ENCODE results near the gene ADAM23.
"Not testable (repeated sequence)": the region's sequence is repeated elsewhere in the genome, so short reads cannot be mapped to it uniquely, and the experiment has no call there.

The ADAM23 gene, protein sequence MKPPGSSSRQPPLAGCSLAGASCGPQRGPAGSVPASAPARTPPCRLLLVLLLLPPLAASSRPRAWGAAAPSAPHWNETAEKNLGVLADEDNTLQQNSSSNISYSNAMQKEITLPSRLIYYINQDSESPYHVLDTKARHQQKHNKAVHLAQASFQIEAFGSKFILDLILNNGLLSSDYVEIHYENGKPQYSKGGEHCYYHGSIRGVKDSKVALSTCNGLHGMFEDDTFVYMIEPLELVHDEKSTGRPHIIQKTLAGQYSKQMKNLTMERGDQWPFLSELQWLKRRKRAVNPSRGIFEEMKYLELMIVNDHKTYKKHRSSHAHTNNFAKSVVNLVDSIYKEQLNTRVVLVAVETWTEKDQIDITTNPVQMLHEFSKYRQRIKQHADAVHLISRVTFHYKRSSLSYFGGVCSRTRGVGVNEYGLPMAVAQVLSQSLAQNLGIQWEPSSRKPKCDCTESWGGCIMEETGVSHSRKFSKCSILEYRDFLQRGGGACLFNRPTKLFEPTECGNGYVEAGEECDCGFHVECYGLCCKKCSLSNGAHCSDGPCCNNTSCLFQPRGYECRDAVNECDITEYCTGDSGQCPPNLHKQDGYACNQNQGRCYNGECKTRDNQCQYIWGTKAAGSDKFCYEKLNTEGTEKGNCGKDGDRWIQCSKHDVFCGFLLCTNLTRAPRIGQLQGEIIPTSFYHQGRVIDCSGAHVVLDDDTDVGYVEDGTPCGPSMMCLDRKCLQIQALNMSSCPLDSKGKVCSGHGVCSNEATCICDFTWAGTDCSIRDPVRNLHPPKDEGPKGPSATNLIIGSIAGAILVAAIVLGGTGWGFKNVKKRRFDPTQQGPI

DNA sequence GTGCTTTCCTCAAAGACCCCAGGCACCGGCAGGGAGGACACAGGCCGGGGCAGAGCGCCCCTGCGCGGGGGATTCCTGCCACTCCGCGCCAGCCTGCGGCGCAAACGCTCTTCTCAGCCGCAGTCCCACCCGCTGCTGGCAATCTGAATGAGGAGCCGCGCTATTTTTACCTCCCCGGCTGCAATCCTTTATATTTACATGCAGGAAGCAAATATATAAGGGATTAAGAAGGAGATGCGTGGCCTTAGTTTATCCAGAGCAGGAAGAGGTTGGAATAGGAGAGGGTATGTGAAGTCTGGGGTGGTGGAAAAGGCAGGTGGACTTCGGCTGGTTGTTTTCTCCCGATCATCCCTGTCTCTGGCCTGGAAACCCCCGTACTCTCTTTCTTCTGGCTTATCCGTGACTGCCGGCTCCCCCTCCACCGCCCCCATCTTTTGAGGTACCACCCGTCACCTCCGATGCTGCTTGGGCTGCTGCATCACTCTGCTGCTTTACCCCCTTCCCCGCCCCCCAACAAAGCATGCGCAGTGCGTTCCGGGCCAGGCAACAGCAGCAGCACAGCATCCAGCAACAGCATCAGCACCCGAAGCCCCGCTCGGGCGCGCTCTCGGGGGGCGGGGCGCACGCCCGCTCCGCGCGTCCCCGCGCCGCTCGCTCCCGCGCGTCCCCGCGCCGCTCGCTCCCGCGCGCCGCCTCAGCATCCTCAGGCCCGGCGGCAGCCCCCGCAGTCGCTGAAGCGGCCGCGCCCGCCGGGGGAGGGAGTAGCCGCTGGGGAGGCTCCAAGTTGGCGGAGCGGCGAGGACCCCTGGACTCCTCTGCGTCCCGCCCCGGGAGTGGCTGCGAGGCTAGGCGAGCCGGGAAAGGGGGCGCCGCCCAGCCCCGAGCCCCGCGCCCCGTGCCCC, at the start of gene ADAM23:
Gene ADAM23, plus strand, starts transcription at position 700 of the 902 bp plus-strand sequence. CDS start 335 bp downstream, outside the sequence.
- no peak for DNase-seq

DNA sequence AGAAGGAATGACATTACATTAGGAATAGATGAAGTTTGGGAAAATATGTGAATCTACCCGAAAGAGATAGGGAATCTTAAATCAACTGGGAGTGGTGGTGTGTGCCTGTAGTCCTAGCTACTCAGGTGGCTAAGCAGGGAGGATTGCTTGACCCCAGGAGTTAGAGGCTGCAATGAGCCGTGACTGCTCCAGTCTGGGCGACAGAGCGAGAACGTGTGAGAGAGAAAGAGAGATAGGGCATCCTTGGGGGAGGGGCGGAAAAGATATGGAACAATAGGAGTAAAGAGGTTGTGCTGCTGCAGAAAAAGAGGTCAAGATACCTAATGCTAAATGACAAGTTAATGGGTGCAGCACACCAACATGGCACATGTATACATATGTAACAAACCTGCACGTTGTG, 47.1 kb upstream of the ADAM23 start:
- DNase-seq = no peak

DNA sequence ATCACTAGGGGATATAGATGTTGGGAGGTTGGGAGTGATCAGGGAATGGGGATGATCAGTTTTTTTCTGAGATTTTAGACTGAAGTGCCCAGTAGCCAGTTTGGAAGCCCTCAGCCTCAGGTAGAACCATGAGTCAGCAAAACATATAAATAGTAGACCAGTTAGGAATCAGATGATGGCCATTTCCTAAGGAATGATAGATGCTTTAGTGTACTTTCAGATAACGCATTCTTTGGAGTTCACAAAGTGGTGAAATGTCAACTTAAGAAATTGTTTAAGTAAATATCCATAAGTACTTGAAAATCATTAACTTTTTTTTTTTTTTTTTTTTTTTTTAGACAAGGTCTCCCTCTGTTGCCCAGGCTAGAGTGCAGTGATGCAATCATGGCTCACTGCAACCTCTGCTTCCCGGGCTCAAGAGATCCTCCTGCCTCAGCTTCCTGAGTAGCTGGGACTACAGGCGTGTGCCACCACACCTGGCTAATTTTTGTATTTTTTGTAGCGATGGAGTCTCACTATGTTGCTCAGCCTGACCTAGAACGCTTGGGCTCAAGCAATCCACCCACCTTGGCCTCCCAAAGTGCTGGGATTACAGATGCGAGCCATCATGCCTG, 40.3 kb upstream of the ADAM23 start:
- DNase-seq = not testable (repeated sequence)

DNA sequence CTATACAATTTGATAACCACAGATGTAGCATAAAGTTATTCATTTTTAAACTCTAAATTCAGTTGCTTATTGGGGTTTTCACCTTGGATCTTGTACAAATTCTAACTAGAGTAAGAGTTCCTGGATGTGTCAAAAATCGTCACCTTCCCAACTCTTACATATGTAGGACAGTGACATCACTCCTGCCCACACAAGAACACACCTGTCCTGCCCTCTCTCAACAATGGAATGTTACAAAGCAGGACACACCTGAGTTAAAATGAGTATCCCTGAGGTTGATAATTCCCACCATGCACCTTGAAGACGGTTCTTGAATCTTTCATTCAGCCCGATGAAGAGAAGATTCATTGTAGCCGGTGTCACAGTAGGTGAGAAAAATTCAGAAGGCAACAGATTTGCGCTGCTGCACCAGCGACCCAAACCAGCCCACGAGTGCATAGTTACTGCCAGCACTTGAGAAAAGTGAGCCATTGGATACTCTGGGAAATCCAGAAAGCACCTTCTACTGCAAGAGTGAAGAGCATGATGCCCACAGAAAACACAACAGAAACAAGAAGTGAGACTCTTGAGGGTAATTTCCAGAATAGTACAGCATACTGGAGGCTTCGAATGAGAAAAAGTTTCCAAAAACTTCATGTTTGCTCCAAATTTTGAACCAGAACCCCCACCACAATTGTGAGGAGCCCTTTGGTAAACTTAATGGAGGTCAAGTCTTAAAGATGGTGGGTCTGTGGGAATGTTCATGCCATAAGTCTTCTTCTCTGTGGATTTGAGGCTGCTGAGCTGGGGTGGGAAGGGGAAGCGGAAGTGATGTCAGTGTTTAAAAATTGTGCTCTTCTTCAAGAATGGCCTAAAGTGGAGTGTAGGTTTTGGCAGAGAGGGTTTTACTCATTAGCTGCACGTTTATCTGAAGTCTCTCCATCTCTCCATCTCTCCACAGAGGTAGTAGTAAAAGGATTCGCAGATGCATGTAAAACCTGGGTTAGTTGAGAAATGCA, 34.7 kb upstream of the ADAM23 start:
- no peak for DNase-seq

DNA sequence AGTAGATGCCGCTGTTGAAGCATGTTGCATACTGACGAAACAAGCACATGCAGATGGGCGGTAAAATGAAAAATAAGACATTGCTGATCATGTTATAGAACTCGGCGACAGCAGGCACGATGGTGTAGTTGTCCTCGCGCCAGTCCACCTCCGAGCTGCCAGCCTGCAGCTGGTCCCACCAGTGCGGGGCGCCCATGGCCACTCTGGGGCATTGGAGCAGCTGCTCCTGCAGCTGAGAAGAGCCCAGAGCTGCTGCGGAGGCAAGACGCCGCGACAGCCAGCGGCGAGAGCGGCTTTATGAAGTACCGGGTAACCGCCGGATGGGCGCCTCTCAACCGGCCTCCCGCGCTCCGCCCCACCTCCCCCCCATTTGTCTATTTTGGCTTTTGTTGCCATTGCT, 32.6 kb upstream of the ADAM23 start:
- no peak for DNase-seq

DNA sequence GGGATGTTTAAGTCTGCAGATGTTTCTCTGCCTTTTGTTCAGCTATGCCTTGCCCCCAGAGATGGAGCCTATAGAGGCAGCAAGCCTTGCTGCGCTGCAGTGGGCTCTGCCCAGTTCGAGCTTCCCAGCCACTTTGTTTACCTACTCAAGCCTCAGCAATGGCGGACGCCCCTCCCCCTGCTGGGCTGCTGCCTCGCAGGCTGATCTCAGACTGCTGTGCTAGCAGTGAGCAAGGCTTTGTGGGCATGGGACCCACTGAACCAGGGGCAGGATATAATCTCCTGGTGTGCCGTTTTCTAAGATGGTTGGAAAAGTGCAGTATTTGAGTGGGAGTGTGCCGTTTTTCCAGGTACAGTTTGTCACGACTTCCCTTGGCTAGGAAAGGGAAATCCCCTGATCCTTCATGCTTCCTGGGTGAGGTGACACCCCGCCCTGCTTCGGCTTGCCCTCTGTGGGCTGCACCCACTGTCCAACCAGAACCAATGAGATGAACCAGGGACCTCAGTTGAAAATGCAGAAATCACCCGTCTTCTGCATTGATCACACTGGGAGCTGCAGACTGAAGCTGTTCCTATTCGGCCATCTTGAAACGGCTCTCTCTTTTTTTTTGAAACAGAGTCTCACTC, 27.6 kb upstream of the ADAM23 start:
- no peak for DNase-seq

DNA sequence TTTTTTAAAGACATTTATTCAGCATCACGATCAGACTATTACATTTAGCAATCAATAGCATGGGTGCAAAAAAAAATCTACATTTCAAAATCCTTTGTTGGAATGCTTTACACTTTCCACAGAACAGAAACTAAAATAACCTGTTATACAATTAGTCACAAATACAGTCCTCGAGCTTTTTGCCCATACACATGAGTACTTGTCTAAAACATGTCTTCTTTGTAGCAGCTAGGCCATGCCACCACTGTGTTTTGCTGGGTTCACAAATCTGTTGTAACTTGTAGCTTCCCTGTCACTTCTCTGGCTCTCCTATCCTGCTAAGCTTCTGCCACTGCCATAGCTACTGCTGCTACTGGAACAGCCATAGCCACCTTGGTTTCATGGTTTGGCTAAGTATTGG, 24.4 kb upstream of the ADAM23 start:
- no peak for DNase-seq

DNA sequence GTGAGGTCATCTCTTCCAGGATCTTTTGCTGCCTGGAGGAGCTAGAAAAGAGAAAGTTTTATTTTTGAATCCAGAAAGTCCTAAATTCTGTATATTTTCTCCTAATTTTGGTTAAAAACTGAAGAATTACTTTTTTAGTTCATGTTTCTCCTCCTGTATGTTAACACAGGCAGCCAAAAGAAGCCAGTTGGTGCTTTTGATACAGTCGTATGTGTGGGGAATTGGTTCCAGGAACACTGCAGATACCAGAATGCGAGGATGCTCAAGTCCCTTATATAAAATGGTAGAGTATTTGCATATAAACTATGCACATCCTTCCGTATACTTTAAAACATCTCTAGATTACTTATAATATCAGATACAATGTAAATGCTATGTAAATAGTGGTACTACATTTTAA, 22.6 kb upstream of the ADAM23 start:
- DNase-seq = no peak

DNA sequence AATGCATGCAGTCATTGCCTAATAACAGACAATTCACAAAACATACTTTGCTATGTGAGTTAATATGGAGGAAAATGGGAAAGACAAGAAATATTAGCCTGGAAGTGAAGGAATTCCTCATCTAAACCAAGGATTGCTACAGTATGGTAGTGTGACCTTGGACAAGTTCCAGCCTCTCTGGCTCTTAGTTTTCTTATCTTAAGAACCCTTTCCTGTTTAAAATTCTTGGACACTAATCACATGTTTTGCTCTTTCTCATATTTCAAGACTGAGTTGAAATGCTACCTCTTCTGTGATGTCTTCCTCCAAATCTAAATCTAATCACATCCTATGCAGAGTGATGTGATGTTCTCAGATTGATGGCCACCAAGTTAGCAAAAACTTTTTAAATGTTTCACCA, 20.8 kb upstream of the ADAM23 start:
- no peak for DNase-seq

DNA sequence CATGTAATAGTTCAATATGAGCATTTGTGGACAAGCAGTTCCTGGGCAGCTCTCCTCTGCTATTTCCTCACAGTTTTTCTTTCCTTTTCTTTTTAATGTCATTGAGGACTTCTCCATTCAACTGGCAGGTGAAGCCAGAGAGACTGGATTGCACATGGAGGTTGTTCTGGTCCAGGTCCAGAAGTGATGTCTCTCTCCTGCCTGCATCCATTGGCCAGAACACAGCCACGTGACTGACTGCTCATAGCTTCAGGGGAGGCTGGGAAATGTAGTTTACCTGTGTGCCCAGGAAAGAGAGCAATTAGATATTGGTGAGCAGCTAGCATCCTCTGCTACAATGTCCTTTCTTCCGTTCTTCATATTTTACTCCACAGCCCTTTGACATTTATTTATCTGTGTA, 20.2 kb upstream of the ADAM23 start:
- DNase-seq = no peak

DNA sequence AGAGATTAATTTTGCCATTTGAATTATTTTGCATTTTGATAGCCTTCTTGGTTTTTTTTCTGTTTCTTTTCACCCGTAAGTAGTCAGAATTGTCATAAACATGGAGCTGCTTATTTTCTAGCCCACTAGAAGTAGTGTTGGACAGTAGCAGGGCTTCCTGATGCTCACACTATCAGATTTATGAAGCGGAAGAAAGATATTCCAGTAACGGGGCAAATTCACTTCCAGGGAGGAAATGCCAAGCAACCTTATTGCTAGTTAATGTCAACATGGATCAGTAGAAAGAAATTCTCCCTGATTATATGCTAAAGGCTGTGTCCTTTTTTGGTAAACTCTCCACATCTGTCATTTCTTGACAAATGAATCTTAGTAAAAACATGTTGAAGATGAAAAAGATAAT, 19.2 kb upstream of the ADAM23 start:
- DNase-seq = no peak

DNA sequence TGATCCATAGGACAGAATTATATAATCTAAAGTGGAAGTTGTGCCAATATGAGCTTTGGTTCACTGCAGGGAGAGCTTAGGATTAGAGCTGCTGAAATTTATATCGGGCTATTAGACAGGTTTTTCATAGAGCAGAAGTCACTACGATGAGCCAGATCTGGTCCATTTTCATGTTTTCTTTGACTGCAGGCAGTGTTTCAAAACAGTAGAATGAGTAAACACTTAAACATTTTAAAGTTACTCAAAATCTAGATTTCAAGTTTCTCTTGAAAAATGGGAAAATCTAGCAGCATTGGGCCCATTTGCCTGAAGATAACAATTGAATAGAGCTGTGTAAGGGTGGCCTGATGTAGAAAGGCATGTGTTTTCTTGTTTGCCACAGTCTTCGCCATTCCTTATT, 14.5 kb upstream of the ADAM23 start:
- DNase-seq = no peak

DNA sequence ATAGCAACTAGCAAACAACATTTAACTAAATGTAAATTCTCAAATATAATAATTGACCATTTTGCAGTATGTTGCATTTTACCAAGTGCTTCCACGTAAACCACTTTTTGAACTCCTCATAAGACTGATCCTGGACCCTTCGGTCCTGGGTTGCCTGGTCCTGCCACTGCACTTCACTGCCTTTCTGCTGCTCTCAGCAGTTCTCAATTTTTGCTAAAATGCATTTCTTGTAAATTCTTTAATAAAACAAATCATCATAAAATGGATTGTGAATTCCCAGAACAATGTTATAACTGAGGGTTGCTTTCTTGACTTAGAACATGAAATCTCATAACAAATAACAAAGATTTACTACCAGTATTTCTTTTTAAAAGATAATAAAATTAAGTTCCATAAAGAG, 12.9 kb upstream of the ADAM23 start:
- DNase-seq = no peak

DNA sequence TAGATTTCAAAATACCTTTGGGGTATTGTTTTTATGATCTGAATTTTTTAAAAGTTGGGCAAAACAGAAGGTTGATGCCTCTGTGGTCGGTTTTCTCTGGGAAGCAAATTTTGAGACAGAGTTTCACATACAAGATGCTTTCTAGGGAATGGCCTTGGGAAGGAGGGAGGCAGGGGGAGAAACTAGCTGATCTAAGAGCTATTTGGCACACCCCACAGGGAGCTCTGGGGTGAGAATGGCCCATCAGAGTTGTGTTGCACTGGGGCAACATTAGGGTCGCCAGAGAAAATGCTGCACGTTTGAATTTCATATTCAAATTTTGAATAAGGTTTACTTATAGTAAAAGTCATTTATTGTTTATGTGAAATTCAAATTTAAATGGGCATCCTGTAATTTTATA, 11.9 kb upstream of the ADAM23 start:
- no peak for DNase-seq

DNA sequence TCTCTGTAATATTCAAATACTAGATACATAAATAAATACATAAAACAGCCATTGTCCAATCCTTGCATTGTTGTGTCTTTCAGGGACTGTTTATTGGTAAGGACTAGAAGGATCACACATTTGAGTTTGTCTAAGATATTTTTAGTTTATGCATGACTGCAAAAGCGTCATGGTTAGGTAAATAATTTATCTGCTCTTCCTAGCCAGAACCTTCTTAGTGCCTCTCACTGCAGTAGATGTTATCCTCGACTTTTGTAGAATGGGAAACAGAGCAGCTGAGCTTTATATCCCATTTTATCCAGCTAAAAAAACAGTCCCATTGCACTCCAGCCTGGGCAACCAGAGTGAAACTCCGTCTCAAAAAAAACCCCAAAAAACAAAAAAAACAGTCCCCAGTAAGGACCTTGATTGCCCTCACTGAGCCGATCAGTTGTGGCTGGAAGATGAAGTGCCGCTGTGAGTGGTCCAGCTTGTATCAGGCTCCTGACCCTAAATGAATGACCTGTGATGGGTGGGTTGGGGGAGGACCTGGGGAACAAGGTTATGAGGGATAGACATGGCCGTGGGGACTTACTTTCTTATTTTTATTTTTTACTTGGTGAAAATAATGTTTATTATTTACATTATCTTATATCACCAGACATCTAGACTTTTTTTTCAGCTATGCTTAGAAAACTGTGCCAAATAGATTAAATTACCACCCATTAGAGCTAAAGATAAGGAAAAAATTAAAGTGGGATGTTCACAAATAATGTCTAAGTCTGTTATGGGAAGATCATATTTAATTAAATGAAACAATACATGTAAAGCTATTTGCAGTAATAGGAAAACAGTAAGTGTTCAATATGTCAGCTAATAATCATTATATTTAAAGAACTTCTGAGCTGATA, 10.9 kb upstream of the ADAM23 start:
- no peak for DNase-seq

DNA sequence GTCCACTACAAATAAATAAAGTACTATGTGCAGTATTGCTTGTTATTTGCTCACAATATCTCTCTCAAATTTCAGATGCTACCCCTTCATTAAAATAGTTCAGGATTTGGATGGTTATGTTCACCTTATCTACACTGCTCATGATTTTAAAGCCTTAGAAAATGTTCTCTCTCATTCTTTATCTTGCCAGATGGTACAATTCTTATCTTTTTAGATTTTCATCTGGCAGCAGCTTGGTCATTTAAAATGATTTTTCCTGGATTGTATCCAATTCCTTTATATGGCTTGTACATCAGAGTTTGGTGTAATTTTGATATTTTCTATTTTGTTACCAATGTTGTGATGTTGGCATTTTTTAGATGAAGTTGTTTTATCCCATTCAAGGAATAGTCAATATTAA, 10.1 kb upstream of the ADAM23 start:
- DNase-seq = no peak

DNA sequence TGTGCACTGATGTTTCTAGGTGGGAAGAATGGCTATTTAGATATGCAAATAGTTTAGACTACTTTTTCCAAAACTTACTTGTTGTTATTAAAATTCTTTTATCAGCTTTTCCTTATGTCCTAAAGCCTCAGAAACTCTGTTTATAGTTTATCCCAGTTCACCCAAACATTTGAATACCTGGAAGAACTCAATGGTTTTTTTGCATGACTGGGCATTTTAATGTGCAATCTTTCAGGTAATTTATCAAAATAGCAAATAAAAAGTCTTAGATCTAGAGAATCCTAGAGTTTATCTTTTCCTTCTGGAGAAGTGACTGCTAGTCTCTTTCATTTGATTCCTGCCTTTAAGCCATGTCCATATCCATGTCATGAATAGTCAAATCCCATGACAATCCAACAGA, 9.6 kb upstream of the ADAM23 start:
- DNase-seq = no peak

DNA sequence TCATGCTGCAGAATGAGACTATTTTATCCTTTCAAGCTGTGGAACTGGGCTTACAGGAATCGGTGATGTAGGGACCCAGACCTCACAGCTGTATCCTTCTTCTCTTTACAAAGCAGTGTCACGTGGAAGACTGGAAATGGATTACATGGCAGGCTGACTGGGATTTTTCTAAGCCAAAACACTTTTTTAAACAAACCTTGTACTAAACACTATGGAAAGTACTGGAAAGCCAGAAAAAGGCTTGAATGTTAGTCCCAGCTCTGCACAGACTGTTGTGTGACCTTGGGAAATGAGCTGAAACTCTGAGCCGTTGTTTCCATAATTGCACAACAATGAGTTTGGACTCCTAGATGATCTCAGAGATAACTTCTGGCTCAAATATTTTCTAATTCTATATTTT, 7.6 kb upstream of the ADAM23 start:
- no peak for DNase-seq

DNA sequence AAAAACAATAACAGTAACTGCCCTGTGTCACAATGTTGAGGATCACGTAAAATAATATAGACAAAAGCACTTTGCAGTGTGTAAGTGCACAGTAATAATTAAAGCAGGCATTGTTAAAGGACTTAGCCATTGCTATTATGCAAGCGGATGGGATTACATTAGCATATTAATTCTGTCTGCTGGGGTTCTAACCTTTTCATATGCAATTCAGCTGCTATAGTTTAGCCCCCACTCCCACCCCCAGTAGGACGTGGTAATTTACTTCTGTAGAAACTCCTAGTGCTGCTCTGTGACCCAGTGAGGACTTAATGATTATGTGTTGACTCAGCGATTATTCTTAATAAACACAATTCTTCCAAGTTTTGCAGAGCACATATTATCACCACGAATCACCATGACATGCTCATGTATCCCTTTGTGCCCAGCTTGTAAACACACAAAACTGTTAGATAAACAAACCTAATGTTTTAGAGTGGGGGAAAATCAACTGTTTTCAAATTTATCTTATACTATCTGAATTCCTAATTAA, 5.1 kb upstream of the ADAM23 start:
- DNase-seq = no peak

DNA sequence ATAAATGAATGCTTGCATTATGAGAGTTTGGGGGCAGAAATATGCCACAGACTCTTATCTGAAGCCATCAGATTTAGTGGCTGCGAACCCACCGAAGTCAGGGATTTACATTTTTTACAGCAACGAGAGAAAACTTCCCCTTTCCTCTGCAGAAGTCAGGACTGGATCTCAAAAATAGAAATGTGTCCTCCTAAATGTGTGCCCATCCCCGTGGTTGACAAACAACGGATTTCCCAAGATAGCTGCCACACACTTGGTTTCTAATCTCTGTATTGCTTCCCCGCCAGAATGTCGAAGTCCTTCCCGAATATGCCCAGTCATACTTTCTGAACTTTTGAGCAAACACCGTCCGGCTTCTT, 879 bp upstream of the ADAM23 start:
- no peak for DNase-seq
